ENCODE results near the gene GNPTAB. TPM values are rescaled to one million over a fixed set of nuclear protein-coding genes. Genes with fewer than 3 reads are reported as not detected.

The GNPTAB gene
- total RNA-seq, 2 donors from 2014 or later = 15.5 to 27.2 TPM

GRCh38 chr12:101733166-101733565 is 97.6 kb downstream of the GNPTAB start:
- Histone ChIP-seq H3K4me3 (no peak overlapping the region), H3K4me1 (peaks cover 5% of the 10 kb centered on the region), H3K9me3 (no peaks in the 10 kb centered on the region), H3K27ac (no peak overlapping the region), H3K27me3 (no peaks in the 10 kb centered on the region), H3K36me3 (replicated peaks in 1 of 2; ENCODE audit: insufficient read depth in 1 of 2, low read depth in 2 of 2) (peaks cover 0 to 2% of the 10 kb centered on the region in 2 donors)
- ATAC-seq (no peak), DNase-seq (no peak)
- intact Hi-C loops (cut with DNase I) = no loop called here
- TF ChIP-seq CTCF (IDR thresholded peaks at IDR 0.05) (no peak), POLR2A (IDR thresholded peaks at IDR 0.05) (no peak)
- 36 to 58% methylated on average over 2 of the region's 2 CpGs for WGBS, 2 donors

- DNase-seq = no peak
- TF ChIP-seq POLR2A (IDR thresholded peaks at IDR 0.05) (no peak), CTCF (IDR thresholded peaks at IDR 0.05) (no peak)
- intact Hi-C loops (cut with DNase I) = no loop called here
- H3K27ac ChIP-seq = no peak overlapping the region
- H3K36me3 ChIP-seq (replicated peaks in 1 of 2; ENCODE audit: insufficient read depth in 1 of 2, low read depth in 2 of 2) = peaks cover 0 to 2% of the 10 kb centered on the region in 2 donors
- H3K4me1 ChIP-seq = peaks cover 5% of the 10 kb centered on the region
- no peaks in the 10 kb centered on the region for H3K27me3 ChIP-seq
- H3K4me3 ChIP-seq = no peak overlapping the region
- no peaks in the 10 kb centered on the region for H3K9me3 ChIP-seq
- WGBS, 2 donors = 82 to 92% methylated on average over 1 of the region's 1 CpG
- ATAC-seq = no peak
Measured at GRCh38 chr12:101732318-101732717, 98.4 kb downstream of the GNPTAB start.

- ATAC-seq = no peak
- Histone ChIP-seq H3K27ac (no peak overlapping the region), H3K36me3 (replicated peaks in 1 of 2; ENCODE audit: insufficient read depth in 1 of 2, low read depth in 2 of 2) (peaks cover 0 to 2% of the 10 kb centered on the region in 2 donors), H3K27me3 (no peaks in the 10 kb centered on the region), H3K4me3 (no peak overlapping the region), H3K9me3 (no peaks in the 10 kb centered on the region), H3K4me1 (peaks cover 5% of the 10 kb centered on the region)
- no peak for DNase-seq
- intact Hi-C loops (cut with DNase I) = no loop called here
- TF ChIP-seq POLR2A (IDR thresholded peaks at IDR 0.05) = no peak
- no peak for TF ChIP-seq CTCF (IDR thresholded peaks at IDR 0.05)
Measured at GRCh38 chr12:101729842-101730241, 100.9 kb downstream of the GNPTAB start.

- Histone ChIP-seq H3K4me3 (no peak overlapping the region), H3K27ac (no peak overlapping the region), H3K27me3 (no peaks in the 10 kb centered on the region), H3K36me3 (replicated peaks in 1 of 2; ENCODE audit: insufficient read depth in 1 of 2, low read depth in 2 of 2) (peaks cover 0 to 4% of the 10 kb centered on the region in 2 donors), H3K9me3 (no peaks in the 10 kb centered on the region), H3K4me1 (no peaks in the 10 kb centered on the region)
- DNase-seq = no peak
- ATAC-seq = no peak
- intact Hi-C loops (cut with DNase I) = no loop called here
- TF ChIP-seq CTCF (IDR thresholded peaks at IDR 0.05) (no peak), POLR2A (IDR thresholded peaks at IDR 0.05) (no peak)
Measured at GRCh38 chr12:101727098-101727497, 103.7 kb downstream of the GNPTAB start.

- no peak overlapping the region for H3K4me3 ChIP-seq
- no peaks in the 10 kb centered on the region for H3K4me1 ChIP-seq
- H3K9me3 ChIP-seq = no peaks in the 10 kb centered on the region
- H3K27ac ChIP-seq = no peak overlapping the region
- ATAC-seq (no peak), DNase-seq (no peak)
- no peaks in the 10 kb centered on the region for H3K27me3 ChIP-seq
- intact Hi-C loops (cut with DNase I) = no loop called here
- 94 to 96% methylated on average over 4 of the region's 4 CpGs for WGBS, 2 donors
- peaks cover 0 to 1% of the 10 kb centered on the region in 2 donors for H3K36me3 ChIP-seq (replicated peaks in 1 of 2; ENCODE audit: insufficient read depth in 1 of 2, low read depth in 2 of 2)
- TF ChIP-seq CTCF (IDR thresholded peaks at IDR 0.05) (no peak), POLR2A (IDR thresholded peaks at IDR 0.05) (no peak)
Measured at GRCh38 chr12:101722392-101722791, 108.4 kb downstream of the GNPTAB start.
